B cell (primary cell): Measurements from ENCODE around the gene ARAP1.

ENCODE experiments used
- CTCF ChIP-seq: fragments of 200-600 bp; IDR thresholded peaks from one replicate; pipeline ENCODE4 v1.8.0; 2022; ENCODE audit warnings: antibody characterized with exemption, mild to moderate bottlenecking
- EZH2 ChIP-seq: IDR thresholded peaks from 2 replicates; pipeline ENCODE4 v1.6.1; 2012; ENCODE audit warnings: borderline replicate concordance, low read depth, mild to moderate bottlenecking, moderate library complexity, low read length; ENCODE audit not compliant: insufficient read depth, poor library complexity, severe bottlenecking

DNA sequence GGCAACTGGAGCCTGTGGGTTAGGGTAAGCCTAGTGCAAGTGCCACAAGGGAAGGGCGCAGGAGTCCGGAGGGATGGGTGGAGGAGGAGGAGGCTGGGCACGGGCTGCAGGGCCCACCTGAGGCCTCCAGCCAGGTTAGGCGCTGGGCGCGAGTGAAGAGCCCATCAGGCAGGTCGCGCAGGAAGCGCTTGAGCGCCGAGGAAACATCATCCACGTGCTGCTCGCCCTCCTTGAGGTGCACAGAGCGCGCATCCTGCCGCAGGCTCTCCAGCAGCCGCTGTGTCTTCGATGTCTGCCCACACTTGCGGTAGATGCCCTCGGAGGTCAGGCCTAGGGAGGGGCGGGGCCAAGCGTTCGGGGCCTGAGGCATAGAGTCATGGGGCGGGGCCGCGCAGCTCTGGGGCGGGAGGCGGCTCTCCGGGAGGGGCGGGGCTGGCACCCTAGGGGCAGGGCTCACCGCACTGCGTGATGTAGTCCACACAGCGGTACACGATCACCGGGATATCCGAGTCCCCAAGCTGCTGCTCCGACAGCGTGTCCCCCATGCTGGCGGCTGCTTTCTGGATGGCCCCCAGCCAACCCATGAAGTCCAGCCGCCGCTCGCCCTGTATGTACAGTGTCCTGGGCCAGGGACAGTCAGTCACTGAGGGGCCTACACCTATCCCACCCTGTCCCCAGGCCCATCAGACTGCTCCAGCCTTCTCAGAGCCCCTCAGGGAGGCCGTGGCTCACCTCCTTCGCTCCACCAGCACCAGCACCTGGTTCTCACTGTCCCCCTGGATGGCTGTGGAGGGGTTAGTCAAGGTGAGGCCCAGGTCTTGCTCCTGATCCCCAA lies 55.1 kb downstream of the ARAP1 start:
- no peak for TF ChIP-seq CTCF
- no peak for TF ChIP-seq EZH2
